HG03439 (cell line): Measurements from ENCODE around the gene TMEM59L.
"Not testable (repeated sequence)": the region's sequence is repeated elsewhere in the genome, so short reads cannot be mapped to it uniquely, and the experiment has no call there.

Source experiments
- ATAC-seq: cut with Tn5 transposase; IDR thresholded peaks from one replicate; pipeline ENCODE4 v1.9.1; 2021; ENCODE audit warnings: mild to moderate bottlenecking, moderate library complexity; ENCODE audit not compliant: unreplicated experiment

TMEM59L gene

GRCh38 chr19:18593367-18594095, 19.1 kb upstream of the TMEM59L start:
- no peak for ATAC-seq

GRCh38 chr19:18594096-18594823, 18.4 kb upstream of the TMEM59L start:
- peak; percentile 50 for ATAC-seq

GRCh38 chr19:18594824-18595373, 17.8 kb upstream of the TMEM59L start:
- ATAC-seq, result no peak

- ATAC-seq, result no peak
Observed at GRCh38 chr19:18595475-18595874, 17.2 kb upstream of the TMEM59L start.

- no peak for ATAC-seq
Observed at GRCh38 chr19:18596752-18597157, 15.9 kb upstream of the TMEM59L start.

GRCh38 chr19:18597809-18598660, 14.6 kb upstream of the TMEM59L start:
- ATAC-seq, result no peak

- ATAC-seq, result no peak
Observed at GRCh38 chr19:18599485-18599884, 13.2 kb upstream of the TMEM59L start.

GRCh38 chr19:18600692-18601397, 11.8 kb upstream of the TMEM59L start:
- not testable (repeated sequence) for ATAC-seq

GRCh38 chr19:18601875-18602274, 10.8 kb upstream of the TMEM59L start:
- ATAC-seq, result no peak

- no peak for ATAC-seq
Observed at GRCh38 chr19:18603255-18603957, 9.3 kb upstream of the TMEM59L start.

- ATAC-seq, result no peak
Observed at GRCh38 chr19:18603958-18604819, 8.5 kb upstream of the TMEM59L start.

GRCh38 chr19:18604820-18605159, 7.9 kb upstream of the TMEM59L start:
- no peak for ATAC-seq

- ATAC-seq, result no peak
Observed at GRCh38 chr19:18605196-18605545, 7.5 kb upstream of the TMEM59L start.

- no peak for ATAC-seq
Observed at GRCh38 chr19:18605546-18606280, 7.0 kb upstream of the TMEM59L start.

GRCh38 chr19:18606281-18607225, 6.1 kb upstream of the TMEM59L start, which contains the start of gene CRLF1:
TSS of gene CRLF1 (minus strand) at chr19:18606799. CDS start at chr19:18606656, 143 bp downstream.
- ATAC-seq, result no peak

GRCh38 chr19:18607226-18608101, 5.2 kb upstream of the TMEM59L start:
- no peak for ATAC-seq
